GM19035 (cell line): ENCODE results near the gene TRABD2B.

ENCODE experiments used
- ATAC-seq: cut with Tn5 transposase; IDR thresholded peaks from one replicate; pipeline ENCODE4 v1.9.1; 2021; ENCODE audit not compliant: unreplicated experiment

TRABD2B gene

GRCh38 chr1:47783638-47784496 lies 213.3 kb downstream of the TRABD2B start:
- no peak for ATAC-seq

- no peak for ATAC-seq
These were observed 214.6 kb downstream of the TRABD2B start for GRCh38 chr1:47782414-47783166.

GRCh38 chr1:47781171-47781959 lies 215.8 kb downstream of the TRABD2B start:
- no peak for ATAC-seq

- ATAC-seq: no peak
These were observed 216.7 kb downstream of the TRABD2B start for GRCh38 chr1:47780469-47780995.

- no peak for ATAC-seq
These were observed 217.6 kb downstream of the TRABD2B start for GRCh38 chr1:47779613-47780012.

GRCh38 chr1:47778280-47778679 lies 218.9 kb downstream of the TRABD2B start:
- ATAC-seq: no peak

- no peak for ATAC-seq
These were observed 219.9 kb downstream of the TRABD2B start for GRCh38 chr1:47777322-47777721.

GRCh38 chr1:47776667-47777131 lies 220.5 kb downstream of the TRABD2B start:
- no peak for ATAC-seq

- no peak for ATAC-seq
These were observed 222.0 kb downstream of the TRABD2B start for GRCh38 chr1:47774986-47775834.

- ATAC-seq: no peak
These were observed 224.1 kb downstream of the TRABD2B start for GRCh38 chr1:47772960-47773682.

GRCh38 chr1:47772281-47772680 lies 224.9 kb downstream of the TRABD2B start:
- ATAC-seq: no peak

- no peak for ATAC-seq
These were observed 225.4 kb downstream of the TRABD2B start for GRCh38 chr1:47771751-47772150.

- ATAC-seq: no peak
These were observed 227.2 kb downstream of the TRABD2B start for GRCh38 chr1:47769983-47770382.

- no peak for ATAC-seq
These were observed 227.9 kb downstream of the TRABD2B start for GRCh38 chr1:47769295-47769694.

- no peak for ATAC-seq
These were observed 229.5 kb downstream of the TRABD2B start for GRCh38 chr1:47767741-47768100.

GRCh38 chr1:47766832-47767740 lies 230.1 kb downstream of the TRABD2B start:
- no peak for ATAC-seq

- ATAC-seq: no peak
These were observed 231.3 kb downstream of the TRABD2B start for GRCh38 chr1:47765742-47766485.

- no peak for ATAC-seq
These were observed 231.9 kb downstream of the TRABD2B start for GRCh38 chr1:47765236-47765635.
